Omental fat pad (tissue), 4 donors: ENCODE results near the gene KRT1. TPM values are rescaled to one million over a fixed set of nuclear protein-coding genes. Genes with fewer than 3 reads are reported as not detected.
"Not testable (repeated sequence)": the region's sequence is repeated elsewhere in the genome, so short reads cannot be mapped to it uniquely, and the experiment has no call there.

ENCODE experiments used
- ATAC-seq: fragments of 150-250 bp; one replicate; pipeline ENCODE4 v1.9.1; 2016; ENCODE audit warnings: mild to moderate bottlenecking, moderate library complexity; ENCODE audit not compliant: low FRiP score
- DNase-seq: peaks from one replicate; pipeline ENCODE4 v3.0.0-alpha.2; 2019; ENCODE audit warnings: low spot score
- total RNA-seq, 4 donors: library from RNA; depleted of rRNA; stranded (reverse); fragments of >200 nt; gene quantifications; one replicate each; pipeline ENCODE4 v1.1.0, GENCODE V29; 2016
- TF ChIP-seq, protein P1 (sequence below), 3 donors: fragments of 450-650 bp; IDR thresholded peaks; one replicate each; pipeline ENCODE4 v1.5.1; 2016 to 2017; ENCODE audit warnings: antibody characterized with exemption in 3 of 3, mild to moderate bottlenecking in 3 of 3, moderate library complexity in 2 of 3

KRT1 gene
- total RNA-seq, 4 donors from 2014 or later, result 0.47 TPM; not detected in 3

GRCh38 chr12:52721838-52722470, 41.7 kb upstream of the KRT1 start:
- no peak for DNase-seq
- no peak for ATAC-seq
- TF ChIP-seq, protein P1, sequence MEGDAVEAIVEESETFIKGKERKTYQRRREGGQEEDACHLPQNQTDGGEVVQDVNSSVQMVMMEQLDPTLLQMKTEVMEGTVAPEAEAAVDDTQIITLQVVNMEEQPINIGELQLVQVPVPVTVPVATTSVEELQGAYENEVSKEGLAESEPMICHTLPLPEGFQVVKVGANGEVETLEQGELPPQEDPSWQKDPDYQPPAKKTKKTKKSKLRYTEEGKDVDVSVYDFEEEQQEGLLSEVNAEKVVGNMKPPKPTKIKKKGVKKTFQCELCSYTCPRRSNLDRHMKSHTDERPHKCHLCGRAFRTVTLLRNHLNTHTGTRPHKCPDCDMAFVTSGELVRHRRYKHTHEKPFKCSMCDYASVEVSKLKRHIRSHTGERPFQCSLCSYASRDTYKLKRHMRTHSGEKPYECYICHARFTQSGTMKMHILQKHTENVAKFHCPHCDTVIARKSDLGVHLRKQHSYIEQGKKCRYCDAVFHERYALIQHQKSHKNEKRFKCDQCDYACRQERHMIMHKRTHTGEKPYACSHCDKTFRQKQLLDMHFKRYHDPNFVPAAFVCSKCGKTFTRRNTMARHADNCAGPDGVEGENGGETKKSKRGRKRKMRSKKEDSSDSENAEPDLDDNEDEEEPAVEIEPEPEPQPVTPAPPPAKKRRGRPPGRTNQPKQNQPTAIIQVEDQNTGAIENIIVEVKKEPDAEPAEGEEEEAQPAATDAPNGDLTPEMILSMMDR (IDR thresholded peaks at IDR 0.05), result no peak

DNA sequence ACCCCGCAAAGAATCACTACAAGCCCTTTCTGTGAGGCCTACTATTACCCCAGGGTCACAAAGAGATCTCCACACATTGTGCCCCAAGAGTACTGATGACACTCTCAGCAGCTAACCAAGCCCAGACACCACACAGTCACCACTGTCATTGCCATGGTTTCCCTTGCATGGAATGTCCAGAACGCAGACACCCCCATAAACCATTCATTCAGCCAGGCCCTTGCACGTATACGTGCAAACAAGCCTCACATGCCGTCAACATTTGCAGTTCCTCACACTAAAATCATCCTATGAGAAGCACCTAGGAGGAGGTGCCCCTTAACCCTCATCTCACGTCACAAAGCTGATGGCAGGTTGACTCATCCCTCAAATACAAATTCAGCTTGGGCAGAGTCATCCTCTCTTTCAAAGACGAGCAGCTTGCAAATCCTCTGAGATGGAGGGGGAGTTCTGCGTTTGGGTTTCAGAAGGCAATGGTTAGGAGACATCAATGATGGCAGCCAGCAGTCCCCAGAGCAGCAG, 40.2 kb upstream of the KRT1 start:
- no peak for DNase-seq

GRCh38 chr12:52716061-52716460, 35.9 kb upstream of the KRT1 start:
- DNase-seq (no peak), ATAC-seq (no peak)
- TF ChIP-seq, protein P1 (IDR thresholded peaks at IDR 0.05), result no peak

More for the DNA sequence above, 40.2 kb upstream of the KRT1 start:
- ATAC-seq, result no peak
- TF ChIP-seq, protein P1 (IDR thresholded peaks at IDR 0.05), result no peak

DNA sequence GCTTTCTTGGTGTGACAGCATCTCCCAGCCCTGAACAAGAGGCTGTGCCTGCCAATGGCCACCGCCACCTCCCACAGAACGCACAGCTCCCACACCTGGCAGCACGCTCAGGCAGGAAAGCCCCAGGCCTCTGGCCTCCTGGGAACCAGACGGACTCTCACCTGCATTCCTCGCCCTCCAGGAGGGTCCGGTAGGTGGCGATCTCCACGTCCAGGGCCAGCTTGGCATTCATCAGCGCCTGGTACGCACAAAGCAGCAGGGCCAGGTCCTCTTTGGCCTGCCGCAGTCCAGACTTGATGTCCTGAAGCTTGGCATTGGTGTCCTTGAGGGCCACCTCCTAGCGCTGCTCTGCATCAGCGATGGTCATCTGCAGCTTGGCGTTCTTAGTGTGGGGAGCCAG, 35.2 kb upstream of the KRT1 start:
- TF ChIP-seq, protein P1 (IDR thresholded peaks at IDR 0.05), result no peak
- DNase-seq, result no peak
- no peak for ATAC-seq

DNA sequence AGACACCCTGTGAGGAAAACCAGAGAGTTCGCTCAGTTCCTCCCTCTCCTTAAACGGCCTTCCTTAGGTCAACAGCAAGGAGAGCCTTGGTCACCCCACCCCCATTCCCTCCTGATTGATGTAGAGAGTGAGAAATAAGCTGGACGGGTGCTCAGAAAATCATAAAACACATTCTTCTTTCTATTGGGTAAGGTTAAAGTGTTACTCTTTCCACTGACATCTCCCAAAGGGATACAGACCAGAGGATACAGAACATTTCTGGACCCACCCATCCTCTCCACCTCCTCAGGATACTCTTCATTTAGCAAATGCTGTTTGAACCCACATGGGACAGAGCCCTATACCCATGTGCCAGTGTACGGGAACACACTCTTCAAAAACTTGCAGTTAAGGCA, 34.7 kb upstream of the KRT1 start:
- TF ChIP-seq, protein P1 (IDR thresholded peaks at IDR 0.05), result no peak
- no peak for ATAC-seq
- no peak for DNase-seq

- ATAC-seq (no peak), DNase-seq (no peak)
- TF ChIP-seq, protein P1 (IDR thresholded peaks at IDR 0.05), result no peak
Observed at GRCh38 chr12:52713960-52714886, 34.0 kb upstream of the KRT1 start.

DNA sequence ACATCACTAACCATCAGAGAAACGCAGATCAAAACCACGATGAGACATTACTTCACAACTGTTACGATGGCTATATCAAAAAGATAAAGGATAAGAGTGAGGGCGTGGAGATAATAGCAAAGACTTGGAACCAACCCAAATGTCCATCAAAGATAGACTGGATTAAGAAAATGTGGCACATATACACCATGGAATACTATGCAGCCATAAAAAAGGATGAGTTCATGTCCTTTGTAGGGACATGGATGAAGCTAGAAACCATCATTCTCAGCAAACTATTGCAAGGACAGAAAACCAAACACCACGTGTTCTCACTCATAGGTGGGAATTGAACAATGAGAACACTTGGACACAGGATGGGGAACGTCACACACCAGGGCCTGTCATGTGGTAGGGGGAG, 31.9 kb upstream of the KRT1 start:
- DNase-seq, ATAC-seq: not testable (repeated sequence)
